ENCODE measurements around the gene RTN4RL1.
"Not testable (repeated sequence)": the region's sequence is repeated elsewhere in the genome, so short reads cannot be mapped to it uniquely, and the experiment has no call there.

Gene RTN4RL1

DNA sequence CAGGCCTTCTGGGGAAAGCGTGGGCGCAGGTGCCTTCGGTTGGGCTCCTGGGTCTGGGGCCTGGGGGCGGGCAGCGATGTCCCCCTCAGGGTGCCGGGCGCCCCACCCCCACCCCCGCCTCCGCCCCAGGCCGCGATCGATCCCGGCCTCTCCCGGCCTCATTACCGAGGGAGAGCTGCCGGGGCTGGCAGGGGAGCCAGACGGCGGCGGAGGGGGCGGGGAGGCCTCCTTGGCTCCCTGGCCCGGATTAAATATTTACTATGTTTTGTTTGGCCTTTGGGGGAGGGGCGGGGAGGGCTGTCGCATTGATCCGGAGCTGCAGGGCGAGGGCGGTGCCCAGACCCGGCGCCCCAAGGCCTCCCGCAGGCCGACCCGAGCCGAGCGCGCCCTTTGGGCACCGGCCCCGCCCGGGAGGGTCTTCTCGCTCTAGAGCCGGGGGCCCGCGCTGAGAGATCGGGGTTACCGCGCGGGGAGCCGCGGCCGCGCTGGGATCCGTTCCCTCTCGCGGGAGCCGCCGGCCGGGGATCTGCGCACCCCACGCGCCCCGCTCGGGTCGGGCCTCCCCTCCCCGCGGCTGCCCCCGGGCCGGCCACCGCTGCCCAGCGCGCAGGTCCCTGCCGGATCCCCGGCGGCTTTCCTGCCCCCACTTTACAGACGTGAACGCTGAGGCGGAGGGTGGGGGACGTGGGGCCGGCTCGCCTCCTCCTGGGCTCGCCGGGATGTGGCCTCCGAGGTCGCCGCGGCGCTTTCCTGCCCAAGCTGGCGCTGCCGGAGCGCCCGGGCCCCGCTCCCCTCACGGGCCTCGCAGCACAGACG lies 27.0 kb downstream of the RTN4RL1 start:
- DNase-seq = no peak

DNA sequence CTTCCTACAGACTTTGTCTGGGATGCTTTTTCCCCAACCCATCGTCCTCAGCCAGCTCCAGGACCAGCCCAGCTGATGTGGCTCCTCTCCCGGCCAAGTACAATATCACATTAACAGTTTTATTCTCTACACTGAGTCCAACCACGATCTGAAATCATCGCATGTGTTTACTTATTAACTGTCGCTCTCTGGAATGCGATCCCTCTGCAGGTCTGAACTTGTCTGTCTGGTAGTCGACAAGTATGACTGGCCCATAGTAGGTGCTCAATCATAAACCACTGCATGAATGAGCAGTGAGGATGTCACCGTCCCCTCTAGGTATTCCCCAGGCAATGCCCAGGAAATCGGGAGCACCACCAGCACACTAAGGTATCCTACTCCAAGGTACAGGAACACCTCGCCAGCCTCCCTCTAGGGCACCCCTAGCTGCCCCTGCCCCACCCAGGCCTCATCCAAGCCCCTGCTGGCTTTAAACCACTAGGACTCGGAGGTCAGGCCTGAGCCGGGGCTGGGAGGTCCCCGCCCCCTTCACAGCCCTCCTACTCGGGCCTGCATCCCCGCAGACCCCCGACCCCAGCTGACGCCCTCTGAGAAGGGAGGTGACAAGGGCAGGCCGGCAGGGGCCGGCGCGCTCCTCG lies 27.7 kb downstream of the RTN4RL1 start:
- no peak for DNase-seq

DNA sequence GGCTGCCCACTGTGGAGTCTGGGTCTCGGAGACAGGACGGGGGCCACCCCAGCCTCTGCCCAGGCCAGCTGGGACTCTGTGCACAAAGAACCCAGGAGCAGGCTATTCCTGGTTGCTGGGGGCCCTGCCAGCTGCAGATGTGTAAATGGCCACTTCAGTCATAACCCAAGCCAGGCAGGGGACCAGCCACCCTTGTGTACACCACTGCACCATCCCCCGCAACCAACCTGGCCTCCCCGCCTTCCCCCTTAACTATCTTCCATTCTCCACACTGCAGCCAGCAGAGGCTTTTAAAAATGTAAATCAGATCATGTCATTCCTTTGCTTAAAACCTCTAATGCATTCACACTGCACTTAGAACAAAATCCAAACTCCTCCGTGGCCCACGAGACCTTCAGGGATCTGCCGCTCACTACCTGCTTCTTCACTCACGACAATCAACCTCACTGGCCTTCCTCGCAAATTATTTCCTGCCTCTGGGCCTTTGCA lies 28.3 kb downstream of the RTN4RL1 start:
- DNase-seq = no peak

DNA sequence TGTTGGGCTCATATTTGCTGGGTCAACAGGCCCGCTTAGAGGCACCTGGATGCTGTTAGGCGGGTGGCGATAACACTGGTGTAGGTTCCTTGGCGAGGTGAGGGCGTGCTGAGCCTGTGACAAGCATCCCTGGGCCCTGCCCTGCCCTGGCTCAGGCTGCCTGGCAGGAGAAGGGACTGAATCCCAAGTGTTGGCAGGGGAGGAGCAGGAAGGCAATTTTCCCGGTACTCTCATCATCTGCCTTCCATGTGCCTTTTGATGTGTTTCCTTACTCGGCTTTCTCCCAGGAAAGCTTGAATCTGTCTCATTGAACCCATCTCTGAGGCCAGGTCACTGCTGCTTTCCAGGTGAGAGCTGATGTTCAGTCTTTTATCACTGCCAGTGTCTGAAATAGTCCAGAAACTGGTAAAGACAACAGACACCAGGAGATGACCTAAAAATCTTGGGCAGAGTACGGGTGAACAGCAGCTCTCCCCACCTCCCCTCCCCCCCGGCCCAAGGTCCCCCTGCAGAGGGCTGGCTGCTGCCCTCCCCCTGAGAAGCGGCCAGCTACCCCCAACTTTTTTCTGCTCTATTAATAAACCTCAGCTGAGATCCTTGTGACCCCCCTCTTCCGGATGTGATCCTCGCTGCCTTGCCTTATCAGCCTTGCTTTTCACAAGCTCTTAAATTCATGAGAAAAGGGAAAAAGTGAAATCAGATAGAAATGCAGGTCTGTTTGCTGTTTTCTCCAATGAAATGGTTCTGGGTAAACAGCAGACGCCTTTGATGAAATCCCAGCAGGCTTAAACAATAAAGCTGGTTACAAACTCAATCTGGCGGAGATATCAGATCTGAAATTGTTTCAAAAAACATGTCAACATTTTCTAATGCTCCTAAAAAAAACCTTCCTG lies 29.0 kb downstream of the RTN4RL1 start:
- no peak for DNase-seq

DNA sequence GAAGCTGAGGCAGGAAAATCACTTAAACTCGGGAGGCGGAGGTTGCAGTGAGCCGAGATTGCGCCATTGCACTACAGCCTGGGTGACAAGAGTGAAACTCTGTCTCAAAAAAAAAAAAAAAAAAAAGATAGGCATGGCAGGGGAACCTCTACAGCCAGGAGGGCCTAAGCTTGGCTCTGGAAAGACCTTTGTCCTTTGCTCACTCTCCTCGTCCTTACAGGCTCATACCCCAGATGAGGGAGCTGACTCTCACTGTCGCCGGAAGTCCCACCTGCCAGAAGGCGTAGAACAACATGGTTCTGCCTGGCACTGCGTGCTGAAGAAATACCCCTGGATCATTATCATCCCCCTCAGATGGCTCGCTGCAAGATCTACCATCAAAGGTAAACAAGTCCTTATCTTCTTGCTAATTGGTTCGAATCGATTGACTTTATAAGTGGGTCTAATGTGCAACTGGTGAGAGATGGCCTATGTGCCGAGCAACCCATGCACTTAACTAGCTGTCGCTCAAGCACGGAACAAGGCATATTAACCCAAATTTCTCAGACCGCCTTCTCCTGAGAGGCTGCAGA lies 29.7 kb downstream of the RTN4RL1 start:
- no peak for DNase-seq

DNA sequence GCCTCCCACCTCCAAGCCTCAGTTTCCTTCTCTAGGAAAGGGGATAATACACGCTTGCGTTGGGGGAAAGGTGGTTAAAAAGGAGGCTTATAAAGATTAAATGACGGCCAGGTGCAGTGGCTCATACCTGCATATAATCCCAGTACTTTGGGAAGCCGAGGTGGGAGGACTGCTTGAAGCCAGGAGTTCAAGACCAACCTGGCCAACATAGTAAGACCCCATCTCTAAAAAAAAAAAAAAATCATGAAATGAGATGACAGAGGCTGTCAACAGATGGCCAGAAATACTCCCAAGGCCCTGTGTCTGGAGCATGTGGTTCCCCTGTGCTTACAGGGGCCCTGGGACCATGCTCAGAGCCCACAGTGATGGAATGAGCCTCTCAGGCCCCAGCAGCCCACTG lies 30.4 kb downstream of the RTN4RL1 start:
- no peak for DNase-seq

DNA sequence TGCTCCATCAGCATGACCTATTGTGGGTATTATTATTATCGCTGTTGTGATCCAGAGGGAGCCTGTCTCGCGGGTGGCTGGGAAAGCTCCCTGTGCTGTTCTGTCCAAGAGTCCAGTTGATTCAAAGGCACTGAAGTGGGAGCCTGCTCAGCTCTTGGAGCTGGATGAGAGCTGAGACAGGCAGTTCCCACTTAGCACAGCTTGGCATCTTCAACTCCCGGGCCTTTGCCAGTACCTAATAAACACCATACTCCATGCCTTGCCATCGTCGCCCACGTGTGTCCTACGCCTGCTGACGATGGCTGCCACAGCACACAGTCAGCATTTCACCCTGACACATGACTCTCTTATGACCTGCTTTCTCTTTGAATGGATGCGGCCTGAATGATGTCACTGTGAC lies 32.6 kb downstream of the RTN4RL1 start:
- DNase-seq = no peak

DNA sequence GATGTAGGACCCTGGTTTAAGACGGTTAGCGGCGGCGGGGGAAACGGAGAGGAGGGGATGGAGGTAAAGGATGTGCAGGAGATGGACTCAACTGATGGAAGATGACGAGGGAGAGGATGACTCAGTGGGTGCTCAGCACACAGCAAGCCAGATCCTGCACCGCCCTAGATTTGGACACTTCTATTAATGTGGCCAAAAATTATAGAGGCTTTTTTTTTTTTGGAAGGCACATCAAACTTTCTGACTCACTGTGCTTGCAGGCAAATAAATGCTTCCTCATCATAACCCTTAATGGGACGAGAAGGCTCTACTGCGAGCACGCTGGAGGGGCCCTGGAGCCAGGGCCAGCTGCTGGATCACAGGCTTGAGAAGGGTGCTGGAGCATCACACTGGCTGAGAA lies 36.0 kb downstream of the RTN4RL1 start:
- DNase-seq = no peak

DNA sequence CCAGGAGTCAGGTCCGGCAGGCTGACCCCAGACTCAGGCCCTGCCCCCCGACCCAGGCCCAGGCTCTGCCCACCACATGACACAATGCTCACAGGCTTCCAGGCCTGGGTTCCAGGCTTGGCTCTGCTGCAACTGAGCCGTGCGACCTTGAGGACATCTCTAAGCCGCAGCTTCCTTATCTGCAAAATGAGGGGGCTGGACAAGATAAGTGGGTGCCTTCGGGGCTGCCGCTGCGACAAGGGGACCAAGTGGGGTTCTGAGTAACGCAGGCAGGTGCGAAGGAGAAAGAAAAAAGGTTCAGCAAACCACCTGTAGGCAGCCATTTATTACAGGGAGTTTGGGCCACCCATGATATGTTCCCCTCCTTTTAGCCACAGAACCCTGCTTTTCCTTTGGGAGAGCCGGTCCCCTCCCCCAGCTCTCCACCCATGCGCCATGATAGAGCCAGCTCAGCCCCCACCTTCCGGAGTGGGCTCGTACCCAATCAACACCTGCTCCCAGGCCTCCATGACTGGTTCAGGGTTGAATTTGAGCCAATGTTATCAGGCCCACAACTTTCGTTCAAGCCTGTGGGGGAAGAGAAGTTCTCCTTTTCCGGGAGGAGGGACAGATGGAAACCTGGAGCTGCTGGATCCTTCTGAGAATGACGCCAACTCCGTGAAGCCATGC lies 38.2 kb downstream of the RTN4RL1 start:
- DNase-seq = no peak

DNA sequence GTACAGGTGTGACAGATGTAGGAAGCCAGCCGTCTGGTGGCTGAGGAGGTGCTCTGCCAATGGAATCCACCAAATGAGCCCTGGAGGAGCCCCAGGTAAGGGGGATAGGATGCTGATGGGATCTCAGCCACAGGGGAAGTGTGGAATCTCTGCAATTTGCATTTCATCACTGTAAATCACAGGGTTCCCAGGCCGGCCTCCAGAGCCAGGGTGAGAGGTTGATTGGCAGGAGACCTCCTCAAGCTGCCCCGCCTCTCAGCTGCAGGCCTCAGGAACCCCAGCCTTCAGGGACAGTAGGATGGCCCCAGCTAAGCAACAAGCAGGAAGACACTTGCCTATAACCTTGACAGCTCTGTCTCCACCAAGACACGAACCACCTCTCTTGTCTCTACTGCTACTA lies 39.4 kb downstream of the RTN4RL1 start:
- DNase-seq = no peak

DNA sequence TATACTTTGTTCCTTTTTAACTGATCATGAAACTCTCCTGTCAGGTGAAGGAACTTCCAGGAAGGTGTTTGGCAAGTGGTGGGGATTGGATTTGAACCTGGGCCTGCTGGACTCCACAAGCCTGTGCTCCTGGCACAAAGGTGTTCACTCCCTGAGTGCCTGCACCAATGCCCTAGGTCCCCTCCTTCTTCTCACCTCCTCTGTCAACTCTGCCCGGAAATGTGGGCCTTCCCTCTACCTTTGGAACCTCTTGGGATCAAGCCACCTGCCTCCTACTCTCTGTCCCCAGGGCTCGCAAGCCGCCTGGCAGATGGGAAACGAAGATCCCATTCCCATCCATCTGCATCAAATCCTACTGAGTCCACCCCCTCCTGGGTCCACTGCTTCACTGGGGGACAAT lies 40.0 kb downstream of the RTN4RL1 start:
- no peak for DNase-seq

DNA sequence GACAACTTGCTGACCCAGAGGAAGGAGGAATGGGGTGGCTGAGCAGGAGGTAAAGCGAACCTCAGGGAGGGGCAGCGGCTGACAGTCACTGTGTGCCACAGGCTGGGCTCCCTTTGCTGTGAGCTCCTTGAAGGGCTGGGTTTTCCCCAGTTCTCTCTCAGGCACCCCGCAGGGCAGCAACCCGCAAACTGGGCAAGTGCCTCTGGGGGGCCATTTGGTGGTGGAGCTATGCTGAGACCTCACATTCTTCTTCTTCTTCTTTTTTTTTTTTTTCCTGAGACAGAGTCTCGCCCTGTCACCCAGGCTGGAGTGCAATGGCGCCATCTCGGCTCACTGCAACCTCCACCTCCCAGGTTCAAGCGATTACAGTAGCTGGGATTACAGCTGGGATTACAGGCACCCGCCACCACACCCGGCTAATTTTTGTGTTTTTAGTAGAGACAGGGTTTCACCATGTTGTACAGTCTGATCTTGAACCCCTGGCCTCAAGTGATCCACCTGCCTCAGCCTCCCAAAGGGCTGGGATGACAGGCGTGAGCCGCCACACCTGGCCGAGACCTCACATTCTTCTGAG lies 42.3 kb downstream of the RTN4RL1 start:
- not testable (repeated sequence) for DNase-seq

DNA sequence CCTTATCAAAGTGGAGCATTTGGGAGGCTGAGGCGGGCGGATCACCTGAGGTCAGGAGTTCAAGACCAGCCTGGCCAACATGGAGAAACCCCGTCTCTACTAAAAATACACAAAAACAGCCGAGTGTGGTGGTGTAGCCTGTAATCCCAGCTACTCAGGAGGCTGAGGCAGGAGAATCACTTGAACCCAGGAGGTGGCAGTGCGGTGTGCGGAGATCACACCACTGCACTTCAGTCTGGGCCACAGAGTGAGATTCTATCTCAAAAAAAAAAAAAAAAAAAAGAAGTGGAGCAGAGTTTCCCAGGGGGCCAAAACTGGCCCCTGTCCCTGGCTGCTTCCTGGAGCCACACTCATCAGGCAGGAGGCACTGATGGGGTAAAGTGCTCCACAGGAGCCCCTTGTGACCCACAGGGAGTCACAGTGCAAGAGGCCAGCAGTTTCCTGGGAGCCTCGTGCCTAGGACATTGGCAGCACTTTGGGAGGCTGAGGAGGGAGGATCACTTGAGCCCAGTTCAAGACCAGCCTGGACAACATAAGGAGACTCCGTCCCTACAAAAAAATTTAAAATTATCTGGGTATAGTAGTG lies 44.4 kb downstream of the RTN4RL1 start:
- DNase-seq = no peak

DNA sequence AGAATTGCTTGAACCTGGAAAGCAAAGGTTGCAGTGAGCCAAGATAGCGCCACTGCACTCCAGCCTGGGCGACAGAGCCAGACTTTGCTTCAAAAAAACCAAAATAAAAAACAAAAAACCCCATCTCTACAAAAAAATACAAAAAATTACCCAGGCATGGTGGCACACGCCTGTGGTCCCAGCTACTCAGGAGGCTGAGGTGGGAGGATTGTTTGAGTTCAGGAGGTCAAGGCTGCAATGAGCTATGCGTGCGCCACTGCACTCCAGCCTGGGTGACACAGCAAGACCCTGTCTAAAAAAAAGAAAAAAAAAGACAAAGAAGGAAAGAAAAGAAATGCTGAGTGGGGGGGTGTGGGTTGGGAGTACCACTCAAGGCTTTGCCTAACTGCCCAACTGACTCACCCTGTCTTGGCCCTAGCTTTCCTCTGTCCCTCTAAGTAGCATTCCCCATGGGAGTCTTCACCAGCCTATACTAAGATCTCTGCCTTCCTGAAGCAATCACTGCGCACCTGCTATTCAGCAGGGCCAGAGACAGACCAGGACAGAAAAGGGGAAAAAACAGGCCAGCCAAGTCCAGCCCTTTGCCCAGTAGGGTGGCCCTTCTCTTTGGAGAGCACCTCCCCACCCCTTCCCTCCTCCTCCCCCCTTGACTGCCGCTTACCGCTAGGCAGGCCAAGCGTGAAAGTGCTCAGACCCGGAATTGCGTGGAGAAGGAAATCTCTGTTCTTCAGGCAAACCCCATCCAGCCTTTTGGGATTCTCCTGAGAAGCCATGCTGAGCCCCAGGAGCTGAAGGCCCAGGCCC lies 45.8 kb downstream of the RTN4RL1 start:
- DNase-seq = no peak

DNA sequence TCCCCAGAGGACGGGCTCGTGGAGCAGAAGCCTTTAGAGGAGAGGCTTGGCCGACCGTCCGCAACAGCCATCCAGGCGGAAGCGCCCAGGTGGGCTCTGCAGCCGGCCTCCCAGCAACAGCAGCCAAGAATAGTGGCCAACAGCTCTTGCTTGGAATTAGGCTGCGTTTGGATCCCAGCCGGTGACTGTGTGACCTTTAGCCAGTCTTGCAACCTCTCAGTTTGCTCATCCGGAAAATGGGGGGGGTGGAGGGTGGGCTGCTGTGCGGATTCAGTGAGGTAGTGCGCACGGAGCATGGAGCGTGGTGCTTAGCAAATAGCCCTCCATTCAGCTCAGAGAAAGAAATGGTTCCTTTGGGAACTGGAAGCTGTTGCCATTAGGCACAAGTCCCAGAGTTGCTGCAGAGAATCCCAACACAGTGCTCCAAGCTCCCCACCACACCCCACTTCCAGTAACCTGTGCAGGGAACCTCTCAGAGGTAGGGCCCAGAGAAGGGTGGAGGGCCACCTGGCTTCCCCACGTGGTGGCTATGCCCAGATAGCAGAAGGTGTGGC lies 46.7 kb downstream of the RTN4RL1 start:
- no peak for DNase-seq

DNA sequence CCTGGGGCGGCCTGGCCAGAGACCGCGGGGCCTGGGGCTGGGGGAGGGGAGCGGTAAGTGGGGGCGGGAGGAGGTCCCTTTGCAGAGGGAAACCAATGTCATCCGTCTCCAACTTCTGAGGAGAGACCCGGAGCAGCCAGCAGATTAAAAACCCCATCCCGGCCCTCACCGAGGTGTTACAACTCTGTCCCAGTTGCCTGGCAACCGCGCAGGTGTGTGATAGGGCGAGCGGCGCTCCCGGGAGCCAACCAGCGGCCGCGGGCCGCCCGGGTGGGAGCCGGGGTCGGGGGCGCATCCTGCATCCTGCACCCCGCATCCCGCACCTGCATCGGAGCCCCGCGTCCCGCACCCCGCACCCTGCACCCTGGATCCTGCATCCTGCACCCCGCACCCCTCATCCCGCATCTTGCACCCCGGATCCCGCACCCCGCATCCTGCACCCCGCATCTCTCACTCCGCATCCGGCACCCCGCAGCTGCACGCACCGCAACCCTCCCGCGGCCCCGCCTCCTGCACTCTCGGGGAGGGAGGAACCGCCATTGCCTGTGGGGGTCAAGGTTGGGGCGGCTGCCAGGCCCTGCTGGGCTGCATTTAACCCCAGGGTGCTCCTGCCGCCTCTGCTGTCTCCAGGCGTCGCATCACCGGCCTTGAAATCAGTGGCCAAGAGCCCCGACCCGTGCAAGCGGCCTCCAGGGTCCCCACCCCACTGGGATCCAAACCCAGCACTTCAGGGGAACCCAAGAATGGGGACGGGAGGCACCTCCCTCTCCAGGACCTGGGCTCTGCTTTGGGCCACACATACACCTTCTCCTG lies 47.3 kb downstream of the RTN4RL1 start:
- DNase-seq = no peak

DNA sequence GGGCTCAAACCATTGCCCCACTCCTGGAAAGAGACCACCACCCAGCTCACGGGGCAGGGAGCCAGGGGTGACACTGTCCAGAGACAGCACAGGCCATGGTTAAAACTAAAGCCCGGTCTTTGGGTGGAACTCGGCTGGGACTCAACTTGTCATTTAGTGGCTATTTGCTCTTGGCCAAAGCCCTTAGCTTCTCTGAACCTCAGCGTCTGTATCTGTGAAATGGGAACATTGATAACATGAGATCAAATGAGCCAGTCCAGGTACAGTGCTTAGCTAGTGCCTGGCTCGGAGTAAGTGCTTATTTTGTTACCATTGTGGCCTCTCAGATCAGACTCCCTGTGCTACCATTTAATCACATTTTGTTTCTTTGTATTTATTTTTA lies 48.5 kb downstream of the RTN4RL1 start:
- no peak for DNase-seq

DNA sequence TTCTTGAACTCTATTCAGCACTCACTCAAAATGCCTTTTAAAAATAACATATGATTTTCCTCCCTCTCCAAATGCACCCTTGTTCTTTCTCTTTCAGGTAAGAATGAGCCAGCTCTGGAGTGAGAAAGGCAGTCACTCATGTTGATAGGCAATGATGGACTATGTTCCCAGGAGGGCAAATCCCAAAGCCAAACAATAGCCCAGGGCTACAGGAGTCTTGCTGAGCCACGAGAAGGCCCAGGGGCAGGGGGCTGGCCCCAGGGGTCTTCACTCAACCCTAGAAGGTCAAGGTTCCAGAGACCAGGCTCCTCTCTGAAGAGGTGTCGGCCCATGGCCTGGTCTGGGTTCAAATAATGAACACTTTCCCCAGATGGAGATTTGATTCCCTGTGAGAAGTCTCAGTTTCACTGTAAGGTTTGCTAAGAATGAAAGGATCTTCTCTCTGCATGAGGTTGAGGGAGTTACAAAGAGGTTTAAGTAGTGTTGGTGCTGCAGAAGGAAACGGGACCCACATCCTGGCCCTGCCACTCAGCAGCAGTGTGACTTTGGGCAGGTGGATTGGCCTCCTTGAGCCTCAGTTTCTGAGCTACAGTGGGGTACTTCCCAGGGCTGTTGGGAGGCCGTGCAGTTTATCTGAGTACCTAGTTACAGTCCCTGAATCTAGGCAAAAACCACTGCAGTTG lies 49.0 kb downstream of the RTN4RL1 start:
- DNase-seq = no peak

DNA sequence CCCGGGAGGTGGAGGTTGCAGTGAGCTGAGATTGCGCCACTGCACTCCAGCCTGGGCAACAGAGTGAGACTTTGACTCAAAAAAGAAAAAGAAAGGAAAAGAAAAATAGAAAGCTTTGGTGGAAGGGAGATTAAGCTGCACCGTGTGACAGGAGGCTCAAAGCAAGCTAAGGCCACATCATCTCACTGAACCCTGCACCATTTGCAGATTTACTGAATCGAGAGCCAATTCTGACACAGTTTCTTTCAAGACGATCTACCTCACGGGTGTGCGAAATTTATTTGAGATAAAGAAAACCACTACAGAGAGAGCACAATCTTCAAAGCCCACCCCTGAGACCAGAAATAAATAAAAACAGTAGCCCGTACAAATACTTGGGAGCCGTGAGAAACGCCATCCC lies 49.6 kb downstream of the RTN4RL1 start:
- DNase-seq = no peak

Data from NCI-H774 (cell line).